ENCODE results near the gene HOXB4. TPM values are rescaled to one million over a fixed set of nuclear protein-coding genes. Genes with fewer than 3 reads are reported as not detected.

Gene HOXB4
- total RNA-seq, 1 donor = 1.7 TPM

DNA sequence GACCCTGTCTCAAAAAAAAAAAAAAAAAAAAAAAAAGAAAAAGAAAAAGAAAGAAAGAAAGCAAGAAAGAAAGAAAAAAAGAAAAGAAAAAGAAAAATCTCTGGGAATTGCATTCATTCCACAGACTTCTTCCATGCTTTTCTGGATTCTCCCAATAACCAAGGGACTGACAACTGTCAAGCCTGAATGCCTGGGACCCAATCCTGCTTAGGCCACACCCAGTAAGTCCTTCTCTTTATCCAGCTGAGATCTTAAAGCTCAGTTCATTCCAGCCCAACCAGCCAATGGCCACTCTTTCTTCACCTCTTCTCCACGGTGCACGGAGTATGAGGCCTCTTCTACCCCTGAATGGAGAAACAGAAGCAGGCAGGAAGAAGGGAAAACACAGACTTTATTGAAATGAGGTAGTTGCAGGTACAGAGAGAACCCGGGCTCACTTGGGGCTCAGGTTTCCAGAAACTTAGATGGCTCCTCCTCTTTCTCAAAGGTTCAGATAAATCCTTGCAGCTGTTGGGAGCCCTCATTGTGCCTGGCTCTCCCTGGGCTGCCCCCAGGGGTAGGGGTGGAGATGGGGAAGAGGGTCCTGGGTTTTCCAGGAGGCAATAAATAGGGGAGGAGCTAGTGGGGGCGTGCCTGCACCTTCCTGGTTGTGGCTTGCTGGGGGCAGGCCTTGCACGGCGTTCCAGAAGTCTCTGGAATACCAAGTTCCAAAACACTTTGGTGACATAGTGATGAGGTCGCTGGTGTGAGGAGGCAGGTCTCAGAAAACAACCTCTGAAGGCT lies 49.8 kb downstream of the HOXB4 start:
- TF ChIP-seq, protein P1, sequence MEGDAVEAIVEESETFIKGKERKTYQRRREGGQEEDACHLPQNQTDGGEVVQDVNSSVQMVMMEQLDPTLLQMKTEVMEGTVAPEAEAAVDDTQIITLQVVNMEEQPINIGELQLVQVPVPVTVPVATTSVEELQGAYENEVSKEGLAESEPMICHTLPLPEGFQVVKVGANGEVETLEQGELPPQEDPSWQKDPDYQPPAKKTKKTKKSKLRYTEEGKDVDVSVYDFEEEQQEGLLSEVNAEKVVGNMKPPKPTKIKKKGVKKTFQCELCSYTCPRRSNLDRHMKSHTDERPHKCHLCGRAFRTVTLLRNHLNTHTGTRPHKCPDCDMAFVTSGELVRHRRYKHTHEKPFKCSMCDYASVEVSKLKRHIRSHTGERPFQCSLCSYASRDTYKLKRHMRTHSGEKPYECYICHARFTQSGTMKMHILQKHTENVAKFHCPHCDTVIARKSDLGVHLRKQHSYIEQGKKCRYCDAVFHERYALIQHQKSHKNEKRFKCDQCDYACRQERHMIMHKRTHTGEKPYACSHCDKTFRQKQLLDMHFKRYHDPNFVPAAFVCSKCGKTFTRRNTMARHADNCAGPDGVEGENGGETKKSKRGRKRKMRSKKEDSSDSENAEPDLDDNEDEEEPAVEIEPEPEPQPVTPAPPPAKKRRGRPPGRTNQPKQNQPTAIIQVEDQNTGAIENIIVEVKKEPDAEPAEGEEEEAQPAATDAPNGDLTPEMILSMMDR (IDR thresholded peaks at IDR 0.05; ENCODE audit: insufficient read depth, low read depth, low read length) = no peak
- DNase-seq (ENCODE audit: low read depth) = no peak
- H3K4me3 ChIP-seq (ENCODE audit: low read depth, low read length) = no peak overlapping the region

DNA sequence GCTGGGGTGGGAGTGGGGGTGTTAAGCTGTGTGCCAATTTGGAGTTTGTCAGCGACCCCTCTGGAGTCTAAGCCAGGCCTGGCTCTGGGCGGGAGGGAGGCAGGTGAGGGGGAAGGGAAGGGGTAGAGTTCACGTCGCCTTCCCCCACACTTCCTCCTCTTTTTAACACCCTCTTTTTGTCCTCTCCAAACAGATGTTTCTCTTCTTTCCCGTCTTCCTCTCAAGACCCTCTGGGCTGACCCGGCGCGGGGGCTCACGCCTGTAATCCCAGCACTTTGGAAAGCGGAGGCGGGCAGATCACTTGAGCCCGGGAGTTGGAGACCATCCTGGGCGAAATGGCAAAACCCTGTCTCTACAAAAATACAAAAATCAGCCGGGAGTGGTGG lies 50.6 kb downstream of the HOXB4 start:
- no peak overlapping the region for H3K4me3 ChIP-seq (ENCODE audit: low read depth, low read length)
- DNase-seq (ENCODE audit: low read depth) = no peak
- TF ChIP-seq, protein P1 (IDR thresholded peaks at IDR 0.05; ENCODE audit: insufficient read depth, low read depth, low read length) = no peak

DNA sequence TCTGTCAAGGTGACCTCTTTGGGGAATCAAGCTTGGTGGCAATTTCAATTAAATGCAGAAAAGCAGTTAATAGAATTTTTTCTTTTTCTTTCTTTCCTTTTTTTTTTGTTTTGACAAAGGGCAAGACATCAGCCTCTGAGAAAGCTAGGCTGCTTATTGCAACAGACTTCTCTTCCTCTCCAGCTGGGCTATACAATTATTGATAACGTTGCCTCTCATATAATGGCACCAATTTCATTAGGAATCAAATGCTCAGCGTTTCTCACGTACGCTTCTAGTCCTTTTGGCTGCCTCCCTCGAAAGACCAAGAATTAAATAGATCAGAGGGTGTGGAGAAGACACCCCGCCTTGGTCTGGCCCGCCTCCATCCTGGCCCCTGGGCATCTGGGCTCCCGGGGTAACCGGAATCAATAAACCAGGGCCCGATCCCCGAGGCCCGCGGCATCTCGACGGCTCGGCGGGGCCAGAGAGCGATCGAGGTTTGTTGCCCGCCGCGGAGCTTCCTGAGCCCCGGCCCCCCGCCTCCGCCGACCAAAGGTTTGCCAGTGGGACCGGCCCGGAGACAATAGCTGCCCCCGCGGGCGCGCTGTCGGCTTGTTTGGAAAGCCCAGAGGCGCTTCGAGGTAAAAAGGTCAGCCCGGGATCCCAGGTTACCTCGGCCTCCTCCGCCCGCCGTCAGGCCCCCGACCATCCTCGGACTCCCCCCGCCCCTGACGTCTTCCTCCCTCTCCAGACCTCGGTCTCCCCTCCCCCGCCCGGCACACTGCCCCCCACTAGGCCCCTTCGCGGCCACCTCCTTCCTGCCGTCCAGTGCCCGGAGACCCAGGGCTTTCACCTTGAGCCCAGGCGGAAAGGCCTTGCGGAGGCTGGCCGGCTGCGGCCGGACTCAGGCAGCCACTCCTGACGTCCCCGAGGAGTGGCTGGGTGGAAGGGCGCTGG lies 51.3 kb downstream of the HOXB4 start:
- TF ChIP-seq, protein P1 (IDR thresholded peaks at IDR 0.05; ENCODE audit: insufficient read depth, low read depth, low read length) = no peak
- DNase-seq (ENCODE audit: low read depth) = no peak
- H3K4me3 ChIP-seq (ENCODE audit: low read depth, low read length) = no peak overlapping the region

Other genes starting within 250 kb of the HOXB4 start
- not detected in 2 replicates for gene SKAP1, start 148.1 kb downstream of the HOXB4 start, total RNA-seq
- not detected in 2 replicates for gene HOXB1, start 47.3 kb downstream of the HOXB4 start, total RNA-seq
- 4.3 and 4.5 TPM in 2 replicates for gene HOXB2, start 33.2 kb downstream of the HOXB4 start, total RNA-seq
- gene HOXB3, start 11.9 kb upstream of the HOXB4 start, total RNA-seq = 4.3 and 7.1 TPM in 2 replicates
- 0.32 and 0.43 TPM in 2 replicates for gene HOXB5, start 15.4 kb upstream of the HOXB4 start, total RNA-seq
- 1.3 and 1.6 TPM in 2 replicates for gene HOXB6, start 26.6 kb upstream of the HOXB4 start, total RNA-seq
- gene HOXB7, start 32.7 kb upstream of the HOXB4 start, total RNA-seq = 1.7 and 2.6 TPM in 2 replicates
- gene HOXB8, start 36.9 kb upstream of the HOXB4 start, total RNA-seq = not detected in 2 replicates
- not detected in 2 replicates for gene HOXB9, start 48.0 kb upstream of the HOXB4 start, total RNA-seq
- gene PRAC1, start 144.2 kb upstream of the HOXB4 start, total RNA-seq = not detected in 2 replicates
- not detected in 2 replicates for gene PRAC2, start 144.8 kb upstream of the HOXB4 start, total RNA-seq
- gene HOXB13, start 150.4 kb upstream of the HOXB4 start, total RNA-seq = under 0.01 and 0.32 TPM in 2 replicates
- under 0.01 TPM in 2 replicates for gene TTLL6, start 238.9 kb upstream of the HOXB4 start, total RNA-seq